GM18909 (cell line): ENCODE results near the gene DPYSL5.
"Not testable (repeated sequence)": the region's sequence is repeated elsewhere in the genome, so short reads cannot be mapped to it uniquely, and the experiment has no call there.

Source experiments
- ATAC-seq: cut with Tn5 transposase; IDR thresholded peaks from one replicate; pipeline ENCODE4 v1.9.1; 2021; ENCODE audit warnings: mild to moderate bottlenecking; ENCODE audit not compliant: unreplicated experiment, poor library complexity

The DPYSL5 gene

DNA sequence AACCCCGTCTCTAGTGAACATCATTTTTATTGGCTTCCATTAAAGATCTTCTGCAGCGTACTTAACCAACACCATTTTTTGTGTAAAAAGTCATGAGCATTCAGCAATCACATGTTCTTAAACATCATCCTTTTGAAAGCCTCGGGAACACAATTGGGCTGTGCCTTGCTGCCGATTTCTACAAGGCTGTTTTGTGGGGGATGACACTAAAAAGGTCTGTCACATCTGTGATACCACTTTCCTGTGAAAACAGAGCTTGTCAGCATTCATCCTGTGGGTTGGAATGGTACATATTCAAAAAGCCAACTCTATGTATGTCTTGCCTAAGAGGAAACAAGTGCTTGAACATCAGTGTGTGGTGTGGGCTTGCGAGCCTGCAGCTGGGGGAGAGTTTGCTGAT is 73.4 kb downstream of the DPYSL5 start:
- no peak for ATAC-seq

DNA sequence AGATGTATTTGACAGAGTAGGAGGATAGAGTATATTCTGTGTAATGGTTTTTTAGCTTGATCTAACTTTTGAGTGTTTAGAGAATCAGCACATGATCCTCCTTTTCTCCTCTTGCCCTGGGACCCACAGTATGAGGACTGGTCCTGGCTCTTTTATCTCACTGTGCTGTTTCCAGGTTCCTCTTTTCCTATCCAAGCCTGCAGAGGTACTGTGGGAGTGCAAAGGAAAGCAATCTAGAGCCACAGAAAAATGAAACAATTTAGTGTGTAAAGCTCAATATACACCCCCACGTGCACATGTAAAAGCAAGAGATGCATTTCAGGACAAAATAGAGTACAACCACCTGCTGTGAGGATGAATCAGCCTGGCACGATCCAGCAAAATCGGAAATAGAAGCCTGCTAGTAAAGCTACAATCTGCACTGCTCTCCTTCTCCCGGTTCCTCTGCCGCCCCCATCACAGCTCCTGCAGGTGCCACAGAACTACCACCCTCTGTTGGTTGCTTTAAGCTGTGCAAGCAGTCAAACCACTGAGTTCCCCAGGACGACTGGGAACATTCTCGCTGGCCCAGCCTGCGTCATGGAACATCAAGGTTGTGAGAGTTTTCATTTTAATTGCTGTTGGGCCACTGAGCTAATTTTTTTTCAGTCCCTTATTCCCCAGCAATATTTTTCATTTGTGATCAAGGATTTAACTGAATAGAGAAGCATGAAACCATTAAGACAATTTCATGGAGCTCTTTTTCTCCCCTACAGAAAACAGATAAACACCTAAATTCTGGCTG is 74.7 kb downstream of the DPYSL5 start:
- no peak for ATAC-seq

DNA sequence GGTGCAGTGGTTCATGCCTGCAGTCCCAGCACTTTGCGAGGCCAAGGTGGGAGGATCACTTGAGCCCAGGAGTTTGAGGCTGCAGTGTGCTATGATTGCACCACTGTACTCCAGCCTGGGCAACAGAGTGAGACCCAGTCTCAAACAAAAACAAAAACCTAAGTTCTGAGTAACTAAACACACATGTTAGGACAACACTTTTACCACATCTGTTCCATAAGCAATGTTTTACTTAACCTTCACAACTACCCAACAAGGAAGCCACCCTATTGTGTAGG is 75.2 kb downstream of the DPYSL5 start:
- ATAC-seq, result not testable (repeated sequence)

GRCh38 chr2:26924731-26925099 is 76.8 kb downstream of the DPYSL5 start:
- no peak for ATAC-seq

DNA sequence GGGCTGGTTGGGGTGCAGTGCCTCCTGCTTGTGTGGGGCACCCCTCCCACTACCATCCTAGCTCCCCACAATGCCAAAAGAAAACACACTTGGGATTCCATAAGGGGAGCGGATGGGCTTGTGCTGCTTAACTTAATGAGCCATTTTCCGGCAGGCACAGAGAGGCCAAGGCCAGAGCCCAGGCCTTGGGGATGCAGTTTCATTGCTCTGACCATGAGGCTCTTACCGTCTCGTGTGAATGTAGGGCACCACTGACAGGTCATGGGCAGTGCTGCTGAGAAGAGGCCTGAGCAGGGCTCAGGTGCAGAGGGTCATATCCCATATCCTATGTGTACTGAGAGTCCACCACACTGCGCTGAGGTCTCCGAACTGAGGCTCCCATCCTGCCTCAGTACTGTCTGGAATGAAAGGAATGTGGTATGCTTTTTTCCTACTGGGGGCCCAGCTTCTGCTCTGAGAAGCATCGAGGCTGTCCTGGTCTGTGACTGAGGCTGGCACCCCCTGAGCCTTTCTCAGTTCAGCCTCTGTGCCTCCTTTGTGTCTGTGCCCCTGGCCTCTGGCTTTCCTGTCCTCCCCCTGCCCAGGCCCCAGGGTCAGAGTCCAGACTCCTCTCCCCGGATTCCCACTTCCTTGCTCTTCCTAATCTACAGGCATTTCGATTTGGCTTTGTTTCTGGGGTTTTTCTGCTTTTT is 77.3 kb downstream of the DPYSL5 start:
- no peak for ATAC-seq

- ATAC-seq, result no peak
Observed at GRCh38 chr2:26927221-26927620, 79.3 kb downstream of the DPYSL5 start.

- no peak for ATAC-seq
Observed at GRCh38 chr2:26932974-26933373, 85.0 kb downstream of the DPYSL5 start.

GRCh38 chr2:26933431-26934334 is 85.8 kb downstream of the DPYSL5 start:
- no peak for ATAC-seq

GRCh38 chr2:26934335-26934724 is 86.4 kb downstream of the DPYSL5 start:
- no peak for ATAC-seq

GRCh38 chr2:26934985-26935384 is 87.1 kb downstream of the DPYSL5 start:
- ATAC-seq, result no peak

GRCh38 chr2:26936855-26937254 is 88.9 kb downstream of the DPYSL5 start:
- no peak for ATAC-seq

GRCh38 chr2:26938399-26939118 is 90.6 kb downstream of the DPYSL5 start:
- ATAC-seq, result no peak

GRCh38 chr2:26940001-26940400 is 92.1 kb downstream of the DPYSL5 start:
- no peak for ATAC-seq

- no peak for ATAC-seq
Observed at GRCh38 chr2:26941486-26941885, 93.6 kb downstream of the DPYSL5 start.

GRCh38 chr2:26942543-26943295 is 94.8 kb downstream of the DPYSL5 start:
- ATAC-seq, result no peak

- no peak for ATAC-seq
Observed at GRCh38 chr2:26945991-26946750, 98.2 kb downstream of the DPYSL5 start.

DNA sequence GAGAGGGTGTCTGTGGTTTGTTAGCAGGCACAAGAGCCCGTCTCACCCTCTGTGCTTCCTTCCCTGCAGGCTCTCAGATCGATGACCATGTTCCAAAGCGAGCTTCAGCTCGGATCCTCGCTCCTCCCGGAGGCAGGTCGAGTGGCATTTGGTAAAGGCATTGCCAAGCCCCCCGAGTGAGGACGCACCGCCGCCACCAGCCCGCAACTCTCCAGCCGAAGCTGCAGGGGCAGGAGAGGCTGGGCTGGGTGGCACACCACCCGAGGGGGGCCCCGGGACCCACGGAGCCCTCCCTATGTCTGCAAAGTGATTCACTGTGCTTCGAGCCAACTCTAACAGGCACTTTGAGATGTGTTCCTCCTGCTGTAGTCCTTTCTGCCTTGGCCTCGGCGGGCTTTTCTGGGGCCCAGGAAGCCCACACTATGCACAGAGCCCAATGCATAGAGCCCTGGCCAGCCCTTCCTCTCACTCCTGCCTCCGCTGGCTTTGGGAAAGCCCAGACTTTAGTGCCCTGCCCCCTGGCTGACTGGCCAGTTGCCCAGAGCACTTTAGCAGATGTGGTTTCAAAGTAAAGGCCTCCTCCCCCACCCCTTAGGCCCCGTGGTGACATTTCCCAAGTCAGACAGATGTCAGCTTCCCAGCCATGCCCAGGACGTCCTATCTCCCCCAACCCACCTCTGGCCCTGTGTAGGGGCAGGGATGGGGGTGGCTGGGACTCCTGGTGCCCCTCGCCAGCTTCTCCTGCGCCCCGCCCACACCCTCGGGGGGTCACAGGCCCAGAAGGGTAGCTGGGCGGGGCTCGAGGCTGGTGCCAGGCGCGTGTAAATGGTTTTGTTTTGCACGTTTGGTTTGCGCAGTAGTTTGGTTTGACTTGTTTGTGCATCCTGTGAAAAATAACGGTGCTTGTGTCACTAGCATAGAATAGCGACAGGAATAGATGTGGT is 99.2 kb downstream of the DPYSL5 start:
- no peak for ATAC-seq

DNA sequence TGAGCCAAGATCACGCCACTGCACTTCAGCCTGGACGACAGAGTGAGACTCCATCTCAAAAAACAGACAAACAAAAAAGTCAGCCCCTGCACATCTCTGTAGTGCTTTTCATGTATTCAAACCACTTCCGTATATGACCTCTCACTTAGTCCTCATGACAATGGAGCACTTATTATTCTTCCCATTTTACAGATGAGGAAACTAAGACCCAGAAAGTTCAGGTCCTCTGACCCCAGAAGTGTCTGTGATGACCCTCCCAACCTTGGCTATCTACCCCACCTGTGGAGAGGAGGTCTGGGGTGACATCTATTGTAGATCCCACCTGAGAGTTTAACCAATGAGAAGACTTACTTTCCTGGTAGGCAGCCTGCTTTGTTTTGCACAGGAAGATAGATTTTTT is 100.9 kb downstream of the DPYSL5 start:
- ATAC-seq, result no peak
